ENCODE results near the gene FAM193A.

FAM193A gene

GRCh38 chr4:2492970-2493369, 43.5 kb upstream of the FAM193A start:
- TF ChIP-seq CTCF (IDR thresholded peaks at IDR 0.05; ENCODE audit: borderline replicate concordance, insufficient read depth, low read depth, low read length): no peak
- no peak overlapping the region for H3K4me3 ChIP-seq (ENCODE audit: low read depth, low read length)

GRCh38 chr4:2494992-2495391, 41.5 kb upstream of the FAM193A start:
- no peak for TF ChIP-seq CTCF (IDR thresholded peaks at IDR 0.05; ENCODE audit: borderline replicate concordance, insufficient read depth, low read depth, low read length)
- no peak overlapping the region for H3K4me3 ChIP-seq (ENCODE audit: low read depth, low read length)

- H3K4me3 ChIP-seq (ENCODE audit: low read depth, low read length): no peak overlapping the region
- no peak for TF ChIP-seq CTCF (IDR thresholded peaks at IDR 0.05; ENCODE audit: borderline replicate concordance, insufficient read depth, low read depth, low read length)
Measured at GRCh38 chr4:2497324-2497723, 39.1 kb upstream of the FAM193A start.

GRCh38 chr4:2497931-2498330, 38.5 kb upstream of the FAM193A start:
- no peak overlapping the region for H3K4me3 ChIP-seq (ENCODE audit: low read depth, low read length)
- no peak for TF ChIP-seq CTCF (IDR thresholded peaks at IDR 0.05; ENCODE audit: borderline replicate concordance, insufficient read depth, low read depth, low read length)

GRCh38 chr4:2500547-2500946, 35.9 kb upstream of the FAM193A start:
- no peak for TF ChIP-seq CTCF (IDR thresholded peaks at IDR 0.05; ENCODE audit: borderline replicate concordance, insufficient read depth, low read depth, low read length)
- H3K4me3 ChIP-seq (ENCODE audit: low read depth, low read length): no peak overlapping the region

- no peak overlapping the region for H3K4me3 ChIP-seq (ENCODE audit: low read depth, low read length)
- no peak for TF ChIP-seq CTCF (IDR thresholded peaks at IDR 0.05; ENCODE audit: borderline replicate concordance, insufficient read depth, low read depth, low read length)
Measured at GRCh38 chr4:2501034-2501594, 35.3 kb upstream of the FAM193A start.

- no peak for TF ChIP-seq CTCF (IDR thresholded peaks at IDR 0.05; ENCODE audit: borderline replicate concordance, insufficient read depth, low read depth, low read length)
- no peak overlapping the region for H3K4me3 ChIP-seq (ENCODE audit: low read depth, low read length)
Measured at GRCh38 chr4:2503809-2504208, 32.6 kb upstream of the FAM193A start.

All from GM12875 (cell line).